NOMO-1 treated with DMSO at 0.1 percent for 48 hours (cell line): Measurements from ENCODE around the gene RXRG.
"Not testable (repeated sequence)": the region's sequence is repeated elsewhere in the genome, so short reads cannot be mapped to it uniquely, and the experiment has no call there.

Experiments
- DNase-seq: peaks from one replicate; lab custom pipeline; 2025; ENCODE audit not compliant: unreplicated experiment; lab: John Stamatoyannopoulos, UW

Gene RXRG

DNA sequence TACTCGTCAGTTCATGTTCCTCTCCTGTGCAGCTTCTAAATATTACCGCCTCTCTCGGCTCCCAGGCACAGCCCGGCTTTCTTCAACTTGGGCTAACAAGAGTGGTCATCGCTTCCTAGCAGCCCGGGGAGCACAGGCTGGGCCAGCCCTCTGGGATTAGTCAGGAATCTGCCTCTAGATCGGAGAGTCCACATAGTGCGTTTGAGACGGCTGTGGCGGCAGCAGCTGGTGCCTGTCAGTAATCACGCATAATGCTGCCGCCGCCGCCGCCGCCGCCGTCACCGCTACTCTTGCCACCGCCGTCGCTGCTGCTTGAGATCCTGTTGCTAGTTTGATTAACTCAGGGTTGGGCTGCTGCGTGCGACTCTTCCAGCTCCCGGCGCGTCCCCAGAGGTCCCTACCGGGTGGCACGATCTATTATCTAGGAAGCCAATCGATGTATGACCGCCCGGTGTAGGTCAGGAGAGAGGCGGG, at the start of gene RXRG:
Gene RXRG (minus strand): TSS at position 230 of the 474 bp plus-strand sequence. CDS start 233 bp downstream, outside the sequence.
- peak; percentile 25 for DNase-seq

DNA sequence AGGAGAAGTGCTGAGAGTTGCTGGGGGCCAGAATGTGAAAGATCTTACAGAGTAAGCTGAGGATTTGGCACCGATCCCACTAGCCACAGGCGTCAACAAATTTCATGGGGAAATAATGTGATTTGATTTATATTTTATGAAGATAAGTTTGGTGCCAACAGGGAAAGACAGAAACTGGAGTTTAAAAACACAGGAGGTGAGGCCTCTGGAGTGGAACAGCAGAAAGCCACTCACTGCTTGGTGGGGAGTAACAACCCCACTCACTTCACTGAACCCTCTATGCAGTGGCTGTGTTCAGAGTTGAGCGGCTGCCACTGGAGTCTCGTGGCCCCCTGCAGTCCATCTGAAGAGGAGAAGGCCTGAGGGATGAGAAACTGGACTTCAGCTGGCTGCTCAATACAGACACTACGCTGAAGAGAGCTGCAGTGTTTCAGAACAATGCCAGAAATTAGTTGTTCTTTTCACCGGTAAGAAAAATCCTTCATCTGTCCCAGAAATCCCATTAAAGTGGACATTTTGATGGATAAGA, 48.0 kb upstream of the RXRG start:
- DNase-seq = no peak

DNA sequence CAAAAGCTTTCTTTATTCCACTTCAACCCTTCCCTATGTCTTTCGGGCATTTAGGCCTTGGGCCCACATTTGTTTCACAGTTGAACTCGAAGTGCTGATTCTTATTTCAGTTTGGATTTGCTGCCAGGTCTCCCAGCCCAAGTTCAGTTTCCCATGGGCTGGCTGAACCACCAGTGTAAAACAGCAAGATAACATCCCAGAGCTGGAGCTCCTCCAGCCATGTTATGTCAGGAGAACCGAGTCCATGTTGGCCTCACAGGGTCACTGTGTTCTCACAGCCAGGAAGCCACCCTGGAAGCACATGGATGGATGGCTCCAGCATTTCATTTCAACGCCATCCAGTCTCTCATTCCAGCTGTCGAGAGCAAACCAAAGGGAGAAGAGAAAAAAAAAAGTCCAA, 45.2 kb upstream of the RXRG start:
- no peak for DNase-seq

DNA sequence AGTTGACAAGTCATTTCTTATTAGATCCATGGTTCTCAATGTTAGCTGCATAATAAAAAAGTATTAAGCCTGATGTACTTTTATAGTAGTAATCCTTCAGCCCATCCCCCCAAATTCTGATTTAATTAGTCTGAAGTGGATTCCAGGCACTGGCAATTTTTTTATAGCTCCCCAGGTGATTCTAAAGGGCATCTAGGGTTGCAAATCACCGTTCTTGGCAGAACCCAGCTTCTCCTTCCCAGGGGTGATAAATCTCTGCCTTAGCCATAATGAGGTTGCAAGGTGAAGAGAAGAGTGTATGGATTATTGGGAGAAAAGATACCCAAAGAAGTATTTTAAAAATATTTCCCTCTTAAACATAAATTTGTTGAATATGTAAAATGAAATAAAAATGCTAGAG, 43.0 kb upstream of the RXRG start:
- DNase-seq = no peak

DNA sequence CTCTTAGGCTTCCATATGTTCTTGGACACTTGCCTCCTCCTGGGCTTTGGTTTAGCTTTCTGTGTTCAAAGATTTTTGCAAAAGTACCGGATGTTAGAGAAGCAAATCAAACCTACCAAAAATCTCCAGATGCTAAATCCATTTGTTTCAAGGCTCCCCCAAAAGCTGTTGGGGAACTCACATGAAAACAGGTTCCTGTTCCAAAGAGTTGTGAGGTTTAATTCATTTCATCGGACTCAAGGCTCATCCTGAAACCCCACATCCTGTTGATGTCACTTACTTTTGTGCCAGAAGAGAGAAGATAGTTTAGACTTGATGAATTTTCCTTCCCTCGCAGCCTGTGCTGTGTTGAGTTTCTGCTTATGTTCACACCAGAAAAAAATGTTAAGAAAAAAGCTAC, 41.7 kb upstream of the RXRG start:
- DNase-seq = no peak

DNA sequence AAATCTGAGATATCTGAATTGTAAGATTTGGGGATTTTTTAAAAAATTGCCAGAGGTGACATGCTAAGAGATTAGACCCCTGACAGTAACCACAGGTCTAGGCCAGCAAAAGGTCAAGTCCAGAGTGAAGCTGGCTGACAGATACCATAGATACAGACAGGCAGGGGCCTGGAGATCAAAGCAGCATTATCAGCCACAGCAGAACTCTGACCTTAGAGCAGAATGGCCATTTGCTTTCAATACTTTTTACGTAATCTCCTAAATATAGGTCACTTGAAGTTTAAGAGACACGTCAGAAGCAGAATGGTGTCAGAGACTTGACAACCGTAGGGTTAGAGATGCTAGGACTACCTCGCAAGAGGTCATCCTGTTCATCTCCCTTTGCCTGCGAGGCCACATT, 40.8 kb upstream of the RXRG start:
- DNase-seq = no peak

DNA sequence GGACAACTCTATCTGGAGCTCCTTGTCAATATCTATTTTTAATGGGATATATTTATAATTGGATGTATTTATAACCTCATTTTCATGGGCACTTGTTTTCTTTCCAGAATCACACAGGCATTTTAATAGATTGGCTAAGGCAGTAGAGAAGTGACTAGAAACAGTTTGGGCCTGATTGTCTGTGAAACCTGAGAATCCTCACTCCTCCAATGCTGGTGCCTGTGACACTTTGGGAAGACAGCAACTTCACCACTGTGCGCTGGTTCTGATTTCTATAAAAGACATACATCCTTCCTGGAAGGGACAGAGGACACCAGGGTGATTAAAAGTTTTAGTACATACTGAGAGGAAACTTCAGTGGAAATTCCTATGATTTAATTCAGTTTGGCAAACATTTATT, 39.6 kb upstream of the RXRG start:
- no peak for DNase-seq

DNA sequence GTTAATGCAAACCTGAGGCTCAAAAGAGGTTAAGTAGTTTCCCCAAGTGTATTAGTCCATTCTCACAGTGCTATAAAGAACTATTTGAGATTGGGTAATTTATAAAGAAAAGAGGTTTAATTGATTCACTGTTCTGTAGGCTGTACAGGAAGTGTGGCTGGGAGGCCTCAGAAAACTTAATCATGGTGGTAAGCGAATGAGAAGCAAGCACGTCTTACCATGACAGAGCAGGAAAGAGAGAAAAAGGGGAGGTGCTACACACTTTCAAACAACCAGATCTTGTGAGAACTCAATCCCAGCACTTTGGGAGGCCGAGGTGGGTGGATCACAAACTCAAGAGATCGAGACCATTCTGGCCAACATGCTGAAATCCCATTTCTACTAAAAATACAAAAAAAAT, 38.5 kb upstream of the RXRG start:
- DNase-seq = no peak

DNA sequence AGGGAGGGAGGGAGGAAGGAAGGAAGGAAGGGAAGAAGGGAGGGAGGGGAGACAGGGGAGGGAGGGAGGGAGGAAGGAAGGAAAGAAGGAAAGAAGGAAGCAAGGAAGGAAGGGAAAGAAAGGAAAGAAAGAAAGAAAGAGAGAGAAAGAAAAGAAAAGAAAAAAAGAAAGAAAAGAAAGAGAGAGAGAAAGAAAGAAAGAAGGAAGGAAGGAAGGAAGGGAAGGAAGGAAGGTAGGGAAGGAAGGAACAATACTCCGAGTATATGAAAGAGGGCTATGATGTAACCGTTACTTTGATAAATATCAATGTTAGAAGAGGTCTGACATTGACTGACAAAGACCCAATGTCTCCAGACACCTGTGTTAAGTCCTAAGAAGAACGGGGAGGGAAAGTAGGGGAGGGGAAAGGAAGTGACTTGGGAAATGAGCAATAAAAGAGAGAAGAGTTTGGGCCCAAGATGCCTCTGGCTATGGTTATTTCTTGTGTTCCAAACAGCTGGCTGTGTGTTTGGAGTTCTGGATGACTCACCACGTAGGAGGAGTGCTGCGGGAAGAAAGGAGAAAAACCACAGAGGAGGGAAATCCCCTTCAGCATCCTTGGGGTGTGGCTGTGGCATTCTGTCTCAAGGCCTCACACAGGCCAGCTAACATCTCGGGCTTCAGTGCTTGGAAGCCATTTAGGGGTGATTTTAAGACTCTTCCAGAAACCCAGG, 37.0 kb upstream of the RXRG start:
- DNase-seq = no peak

DNA sequence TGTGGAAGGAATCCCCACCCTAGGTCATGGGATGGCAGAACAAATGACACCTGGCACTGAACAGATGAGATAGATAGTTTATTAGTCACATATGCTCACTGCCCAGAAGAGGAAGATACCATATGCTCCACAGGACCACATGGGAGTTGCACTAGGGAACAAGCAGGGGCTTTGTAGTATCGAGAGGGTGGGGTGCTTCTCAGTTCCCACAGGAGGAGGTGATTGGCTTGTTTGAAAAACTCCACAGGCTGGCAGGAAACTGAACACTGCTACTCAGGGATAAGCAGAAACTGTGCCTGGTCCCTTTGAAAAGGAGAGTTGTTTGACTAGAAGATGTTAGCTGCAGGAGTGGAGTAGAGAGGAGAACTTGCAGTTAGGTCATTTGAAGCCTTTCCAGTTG, 31.9 kb upstream of the RXRG start:
- DNase-seq = no peak

DNA sequence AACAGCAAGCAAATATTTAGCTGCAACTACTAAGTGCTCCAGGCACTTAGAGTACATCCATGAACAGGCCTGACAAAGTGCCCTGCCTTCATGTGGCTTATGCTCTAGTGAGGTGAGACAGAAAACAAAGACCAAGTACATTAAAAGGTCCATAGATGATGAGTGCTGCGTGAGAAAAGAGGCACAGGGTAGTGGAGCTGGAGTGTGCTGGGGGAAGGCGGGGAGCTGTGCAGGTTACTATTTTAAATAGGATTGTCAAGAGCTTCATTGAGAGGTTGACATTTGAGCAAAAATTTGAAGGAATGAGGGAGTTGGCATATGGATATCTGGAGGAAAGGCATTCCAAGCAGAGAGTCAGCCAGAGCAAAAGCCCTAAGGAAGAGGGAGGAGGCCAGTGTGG, 29.3 kb upstream of the RXRG start:
- no peak for DNase-seq

DNA sequence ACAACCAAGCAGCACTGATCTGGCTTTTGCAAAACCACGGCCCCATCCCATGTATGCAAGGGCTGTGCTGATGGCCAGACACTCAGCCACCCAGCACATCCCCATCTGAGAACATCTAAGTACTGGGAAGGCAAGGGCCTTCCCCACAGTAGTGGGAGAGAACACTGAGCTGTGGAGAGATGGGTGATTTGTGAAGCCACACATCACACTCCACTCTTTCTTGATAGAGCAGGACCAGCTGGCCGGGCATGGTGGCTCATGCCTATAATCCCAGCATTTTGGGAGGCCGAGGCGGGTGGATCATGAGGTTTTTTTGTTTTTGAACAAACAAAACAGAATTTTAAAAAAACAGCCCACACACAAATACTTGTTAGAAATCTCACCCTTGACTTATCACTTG, 28.2 kb upstream of the RXRG start:
- no peak for DNase-seq

DNA sequence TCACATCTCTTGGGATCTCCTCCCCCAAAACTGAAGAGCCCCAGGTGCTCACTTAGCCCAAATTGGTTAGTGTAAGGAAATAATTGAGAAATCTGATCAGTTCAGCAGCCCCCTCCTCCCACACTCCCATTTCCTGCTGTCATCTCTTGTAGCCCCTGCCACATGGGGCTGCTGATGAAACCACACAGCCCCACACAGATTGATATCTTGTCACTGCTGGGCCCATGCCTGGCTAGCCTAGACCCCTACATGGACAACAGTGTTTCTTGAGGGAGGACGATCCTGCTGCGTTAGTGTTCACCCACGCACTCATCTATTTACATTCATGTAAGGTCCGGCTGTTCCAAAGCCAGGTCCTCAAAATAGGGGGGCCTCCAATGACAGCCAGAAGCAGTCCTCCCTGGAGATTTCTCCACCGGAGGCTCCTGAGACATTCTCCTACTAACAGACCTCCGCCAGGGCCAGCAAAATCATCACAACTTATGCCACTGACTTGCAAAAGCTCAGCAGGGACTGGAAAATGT, 23.9 kb upstream of the RXRG start:
- DNase-seq = no peak

DNA sequence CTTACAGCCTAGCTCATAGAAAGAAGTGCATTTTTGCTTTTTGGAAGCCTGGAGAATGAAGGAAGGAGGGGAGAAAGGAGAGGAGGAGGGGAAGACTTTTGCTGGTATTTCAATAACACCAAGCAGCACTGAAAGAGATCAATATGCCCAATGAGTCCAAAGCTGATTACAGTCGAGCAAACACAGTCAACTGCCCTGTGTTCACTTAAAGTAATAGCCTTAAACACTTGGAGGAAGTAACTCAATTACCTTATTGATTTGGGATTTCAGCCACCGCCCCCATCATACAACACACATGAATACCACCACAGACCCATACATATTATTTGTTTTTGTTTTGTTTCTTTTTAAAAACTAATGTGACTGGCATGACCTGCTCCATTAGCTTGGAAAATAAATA, 23.3 kb upstream of the RXRG start:
- no peak for DNase-seq

DNA sequence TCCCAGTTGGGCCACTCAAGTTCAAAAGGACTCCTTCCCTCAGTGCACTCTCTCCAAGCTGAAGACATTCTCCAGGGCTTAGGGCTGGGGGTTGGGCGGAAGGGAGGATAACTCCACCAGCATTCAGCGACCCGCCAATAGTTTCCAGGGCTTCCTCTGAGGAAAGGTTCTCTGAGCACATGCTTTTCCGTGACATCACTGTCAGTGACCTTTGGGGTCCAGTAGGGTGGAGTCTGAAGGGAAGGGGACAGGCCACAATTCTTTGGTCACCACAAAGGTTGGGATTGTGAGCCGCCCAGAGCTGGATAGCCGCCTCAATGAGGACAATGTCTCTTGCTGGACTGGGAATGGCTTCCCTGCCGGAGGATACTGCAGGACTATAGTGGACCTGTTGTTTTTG, 22.8 kb upstream of the RXRG start:
- no peak for DNase-seq

DNA sequence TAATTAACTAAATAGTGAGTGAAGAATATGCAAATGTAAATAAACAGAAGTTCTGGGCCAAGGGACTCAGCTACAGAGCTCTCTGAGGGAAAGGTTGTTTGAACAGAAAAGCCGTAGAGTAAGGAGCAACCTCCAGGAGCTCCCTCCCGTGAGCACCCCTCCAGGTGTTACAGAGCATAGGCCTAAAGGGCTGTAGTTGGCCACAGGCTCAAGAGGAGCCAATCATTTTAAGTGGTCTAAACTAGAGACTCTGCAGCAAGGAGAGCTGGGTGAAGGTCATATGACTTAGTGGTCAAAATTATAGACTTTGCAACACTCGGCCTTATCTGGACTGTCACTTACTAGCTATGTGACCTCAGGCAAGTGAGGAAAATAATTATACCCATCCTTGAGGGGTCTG, 19.1 kb upstream of the RXRG start:
- no peak for DNase-seq

DNA sequence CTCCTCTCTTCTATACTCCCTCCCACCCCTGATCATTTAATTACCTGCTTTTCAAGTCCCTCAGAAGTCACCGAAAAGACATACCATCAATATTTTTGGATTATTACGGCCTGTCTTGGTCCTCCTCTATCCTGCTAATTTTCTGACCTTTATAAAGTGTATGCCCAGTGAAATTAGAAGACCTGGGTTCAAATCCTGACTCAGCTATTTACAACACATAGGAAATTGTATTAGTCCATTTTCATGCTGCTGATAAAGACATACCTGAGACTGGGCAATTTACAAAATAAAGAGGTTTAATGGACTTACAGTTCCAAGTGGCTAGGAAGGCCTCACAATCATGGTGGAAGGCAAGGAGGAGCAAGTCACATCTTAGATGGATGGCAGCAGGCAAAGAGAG, 14.8 kb upstream of the RXRG start:
- DNase-seq = not testable (repeated sequence)

DNA sequence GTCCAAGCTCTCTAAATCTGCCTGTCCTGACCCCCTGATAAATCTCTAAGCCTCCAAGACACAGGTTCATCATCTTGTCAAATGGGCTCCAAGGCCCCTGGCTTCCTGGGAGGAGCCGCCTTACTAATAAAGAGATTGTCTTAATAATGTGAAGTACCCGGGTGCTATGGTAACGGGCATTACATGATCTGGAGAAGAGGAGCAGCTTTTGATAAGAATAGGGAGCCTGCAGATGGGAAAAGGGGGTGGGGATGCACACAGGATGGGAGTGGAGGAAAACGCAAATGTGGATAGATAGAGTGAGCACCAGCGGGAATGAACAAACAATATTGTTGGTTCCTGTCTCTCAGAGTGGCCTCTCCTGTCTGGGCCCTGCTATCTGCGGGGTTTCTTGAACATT, 11.9 kb upstream of the RXRG start:
- DNase-seq = no peak

DNA sequence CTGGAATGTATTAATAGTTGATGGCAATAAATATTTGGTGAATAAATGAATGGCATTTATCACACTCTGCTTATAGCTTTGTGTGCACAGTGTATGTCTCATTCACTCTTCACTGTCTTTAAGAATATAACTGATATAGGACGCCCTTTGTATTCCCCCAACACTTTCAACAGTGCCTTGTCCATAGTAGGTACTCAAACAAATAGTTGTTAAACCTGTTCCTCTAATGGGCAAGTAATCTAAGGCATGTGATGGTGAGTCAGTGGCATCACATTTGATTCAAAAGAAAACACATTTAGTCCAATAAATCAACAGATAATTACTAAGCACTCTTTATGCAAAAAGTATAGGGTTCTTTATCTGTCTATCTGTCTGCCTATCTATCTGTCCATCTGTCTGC, 11.2 kb upstream of the RXRG start:
- no peak for DNase-seq

DNA sequence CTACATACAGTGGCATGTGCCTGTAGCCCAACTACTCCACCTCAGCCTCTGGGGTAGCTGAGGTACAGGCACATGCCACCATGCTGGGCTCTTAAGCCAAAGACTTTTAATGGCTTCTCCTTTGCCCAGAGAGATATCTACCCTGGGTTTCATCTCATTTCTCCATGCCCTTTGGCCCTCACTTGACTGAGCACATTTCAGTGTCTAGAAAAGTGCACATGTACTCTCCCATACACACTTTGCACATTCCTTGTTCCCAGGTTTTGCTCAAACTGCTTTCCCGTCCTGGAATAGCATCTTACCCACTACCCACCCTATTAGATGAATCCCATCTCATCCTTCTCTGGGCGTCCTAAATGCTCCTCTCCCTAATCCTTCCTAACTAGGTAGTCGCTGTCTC, 10.2 kb upstream of the RXRG start:
- DNase-seq = no peak

DNA sequence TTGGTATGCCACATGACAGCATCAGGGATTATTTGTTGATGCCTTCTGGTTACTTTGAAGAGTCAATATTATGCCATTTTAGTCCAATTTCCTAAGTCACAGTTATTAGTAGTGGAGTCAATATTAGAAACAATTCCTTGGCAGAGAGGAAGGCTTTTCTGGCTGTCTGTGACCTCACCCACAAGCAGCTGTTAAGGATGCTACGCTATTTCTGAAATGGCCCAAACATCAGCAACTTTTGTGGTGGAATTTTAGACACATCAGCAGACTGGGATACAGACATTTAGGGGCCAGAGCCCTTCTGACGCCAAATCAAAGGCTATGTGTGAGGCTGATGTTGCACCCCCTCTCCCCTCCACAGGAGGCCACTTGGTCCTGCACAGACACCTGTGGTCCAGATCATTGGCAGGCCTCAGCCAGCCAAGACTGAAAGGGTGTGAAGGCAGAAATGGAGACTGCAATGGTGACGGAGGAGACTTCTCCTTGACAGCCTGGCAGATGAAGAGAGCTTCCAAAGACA, 9.2 kb upstream of the RXRG start:
- no peak for DNase-seq

DNA sequence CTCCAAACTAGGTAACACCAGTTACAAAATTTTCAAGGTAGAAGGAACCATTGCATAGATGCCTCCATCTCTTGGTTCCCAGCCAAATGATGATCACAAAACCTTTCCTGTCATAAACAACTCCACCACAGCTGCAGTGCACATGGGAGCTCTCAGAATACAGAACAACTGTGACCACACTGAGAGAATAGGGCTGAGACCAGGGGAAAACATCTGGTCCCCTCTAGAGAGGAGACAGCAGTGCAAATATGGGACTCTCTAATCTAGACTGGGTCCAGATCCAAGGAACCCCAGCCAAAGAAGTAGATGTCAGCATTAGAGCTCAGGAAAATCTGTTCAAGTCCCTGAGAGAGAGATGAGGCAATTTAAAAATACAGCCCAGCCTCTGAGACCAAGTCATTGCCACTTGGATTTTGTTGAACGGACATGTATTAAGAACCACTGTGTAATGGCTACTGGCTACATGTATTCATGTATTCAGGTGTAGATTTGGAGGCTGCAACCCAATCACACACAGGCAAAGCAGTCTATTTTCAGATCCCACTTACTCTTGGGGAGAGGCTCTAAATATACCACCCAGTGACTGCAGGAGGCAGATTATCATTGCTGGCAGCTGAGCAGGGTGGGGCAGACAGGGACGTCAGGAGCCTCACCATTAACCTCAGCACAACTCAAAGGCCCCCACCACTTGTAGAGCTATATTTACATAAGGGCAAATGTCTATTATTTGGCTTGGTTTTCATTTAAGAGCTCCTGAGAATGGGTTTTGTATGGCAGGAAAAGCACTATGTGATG, 7.6 kb upstream of the RXRG start:
- no peak for DNase-seq
